ENCODE data around the gene RRP12. TPM values are rescaled to one million over a fixed set of nuclear protein-coding genes. Genes with fewer than 3 reads are reported as not detected.
A peak's percentile ranks its signal among the peaks of the same experiment; 100 is the strongest.

RRP12 gene
- total and polyA plus RNA-seq, 9 of the 15 experiments (the other 6 are each of a cell fraction or from before 2014, with no cell fraction given): 4.6 to 68.2 (median 21.8) TPM

- TF ChIP-seq CTCFL (IDR thresholded peaks at IDR 0.05; ENCODE audit: borderline replicate concordance, insufficient read depth, low read depth, low read length, poor library complexity, severe bottlenecking) (peak; percentile 12), HES1 (IDR thresholded peaks at IDR 0.05; ENCODE audit: low read depth) (no peak), HNRNPUL1 (IDR thresholded peaks at IDR 0.05; ENCODE audit: low read length) (no peak), CHD2 (IDR thresholded peaks at IDR 0.05; ENCODE audit: low read depth, low read length) (no peak), KDM5B (IDR thresholded peaks at IDR 0.05; ENCODE audit: insufficient replicate concordance, low read depth, low read length) (peak; percentile 21), SIX5 (IDR thresholded peaks at IDR 0.05; ENCODE audit: borderline replicate concordance in 1 of 2, insufficient read depth in 1 of 2, low read depth in 1 of 2, low read length in 2 of 2) (no peak), ZNF76 (CRISPR knock-in tag; IDR thresholded peaks at IDR 0.05; ENCODE audit: borderline replicate concordance) (no peak), CEBPG (CRISPR knock-in tag; IDR thresholded peaks at IDR 0.05) (no peak), CEBPG (tag; conservative IDR thresholded peaks at IDR 0.05 in 1 of 2, IDR thresholded peaks at IDR 0.05 in 1 of 2) (no peak), ZNF174 (CRISPR knock-in tag; IDR thresholded peaks at IDR 0.05) (no peak), ZKSCAN1 (IDR thresholded peaks at IDR 0.05; ENCODE audit: low read depth, low read length) (no peak), ZBTB33 (CRISPR knock-in tag; IDR thresholded peaks at IDR 0.05) (no peak), MTA1 (IDR thresholded peaks at IDR 0.05; ENCODE audit: borderline replicate concordance) (no peak), NBN (IDR thresholded peaks at IDR 0.05; ENCODE audit: low read depth) (no peak), SAP30 (IDR thresholded peaks at IDR 0.05; ENCODE audit: borderline replicate concordance, insufficient read depth, low read depth, low read length, poor library complexity, severe bottlenecking) (peak; percentile 100), ZNF24 (IDR thresholded peaks at IDR 0.05) (no peak), ZC3H11A (IDR thresholded peaks at IDR 0.05; ENCODE audit: low read depth, low read length) (no peak), FOXK1 (CRISPR knock-in tag; IDR thresholded peaks at IDR 0.05; ENCODE audit: borderline replicate concordance) (peak; percentile 88; the same call in 1 of the 2 replicates), ZNF589 (CRISPR knock-in tag; IDR thresholded peaks at IDR 0.05; ENCODE audit: low read depth) (no peak), PTBP1 (IDR thresholded peaks at IDR 0.05; ENCODE audit: low read depth, low read length) (no peak), ZNF584 (CRISPR knock-in tag; IDR thresholded peaks at IDR 0.05; ENCODE audit: low read depth) (no peak), FOSL1 (tag; conservative IDR thresholded peaks at IDR 0.05) (no peak)
Observed at GRCh38 chr10:97400665-97401454, at the start of gene RRP12 (continued).

All from K562 (cell line).